Muscle of leg (tissue), 11 donors: ENCODE data around the gene HOXA2. TPM values are rescaled to one million over a fixed set of nuclear protein-coding genes. Genes with fewer than 3 reads are reported as not detected.

Experiments
- DNase-seq: peaks from one replicate; pipeline ENCODE4 v3.0.0; 2013
- H3K27ac ChIP-seq: one replicate; pipeline ENCODE4 v1.5.1; 2013; ENCODE audit warnings: mild to moderate bottlenecking, low read length, control low read depth
- H3K27me3 ChIP-seq: one replicate; pipeline ENCODE4 v1.6.1; 2013; ENCODE audit warnings: low read length; ENCODE audit not compliant: control insufficient read depth, insufficient read depth
- H3K36me3 ChIP-seq: one replicate; pipeline ENCODE4 v1.6.1; 2013; ENCODE audit warnings: low read length; ENCODE audit not compliant: control insufficient read depth, insufficient read depth
- H3K4me1 ChIP-seq: one replicate; pipeline ENCODE4 v1.6.1; 2013; ENCODE audit warnings: low read length; ENCODE audit not compliant: control insufficient read depth, insufficient read depth
- H3K4me3 ChIP-seq: one replicate; pipeline ENCODE4 v1.5.1; 2013; ENCODE audit warnings: low read length, control low read depth
- H3K9me3 ChIP-seq: replicated peaks from 2 replicates; pipeline ENCODE4 v1.6.1; 2013; ENCODE audit warnings: low read depth, low read length; ENCODE audit not compliant: control insufficient read depth
- WGBS: methylation state at CpG from one replicate; pipeline ENCODE4 v1.1.5; 2013; ENCODE audit warnings: missing lambda C conversion rate; ENCODE audit not compliant: insufficient coverage; 5-methylcytosine and 5-hydroxymethylcytosine counted together
- polyA plus RNA-seq, 8 donors: library from polyadenylated mRNA; unstranded; fragments of 120-200 nt; gene quantifications; one replicate each; pipeline versions ENCODE4 v1.2.1 to v1.2.3, GENCODE V29; 2013; ENCODE audit warnings: inconsistent platforms in 1 of 8, low replicate concordance in 1 of 8; ENCODE audit not compliant: insufficient read length in 8 of 8, insufficient read depth in 1 of 8
- total RNA-seq: library from RNA; stranded (reverse); fragments of 120-200 nt; gene quantifications from one replicate; pipeline ENCODE4 v1.2.4, GENCODE V29; 2013

Gene HOXA2
- total and polyA plus RNA-seq, 9 donors = 0.70 to 3.1 (median 1.3) TPM

- peak; percentile 88 for DNase-seq
- Histone ChIP-seq H3K4me1 (peaks cover 26% of the 10 kb centered on the region), H3K4me3 (peak overlapping the region; percentile 78), H3K27me3 (peaks cover 56% of the 10 kb centered on the region), H3K9me3 (no peaks in the 10 kb centered on the region), H3K36me3 (peaks cover 4% of the 10 kb centered on the region), H3K27ac (peak overlapping the region; percentile 95)
- WGBS = 0% methylated on average over 11 of the region's 41 CpGs
Measured at GRCh38 chr7:27096768-27097514, 5.5 kb downstream of the HOXA2 start.

DNA sequence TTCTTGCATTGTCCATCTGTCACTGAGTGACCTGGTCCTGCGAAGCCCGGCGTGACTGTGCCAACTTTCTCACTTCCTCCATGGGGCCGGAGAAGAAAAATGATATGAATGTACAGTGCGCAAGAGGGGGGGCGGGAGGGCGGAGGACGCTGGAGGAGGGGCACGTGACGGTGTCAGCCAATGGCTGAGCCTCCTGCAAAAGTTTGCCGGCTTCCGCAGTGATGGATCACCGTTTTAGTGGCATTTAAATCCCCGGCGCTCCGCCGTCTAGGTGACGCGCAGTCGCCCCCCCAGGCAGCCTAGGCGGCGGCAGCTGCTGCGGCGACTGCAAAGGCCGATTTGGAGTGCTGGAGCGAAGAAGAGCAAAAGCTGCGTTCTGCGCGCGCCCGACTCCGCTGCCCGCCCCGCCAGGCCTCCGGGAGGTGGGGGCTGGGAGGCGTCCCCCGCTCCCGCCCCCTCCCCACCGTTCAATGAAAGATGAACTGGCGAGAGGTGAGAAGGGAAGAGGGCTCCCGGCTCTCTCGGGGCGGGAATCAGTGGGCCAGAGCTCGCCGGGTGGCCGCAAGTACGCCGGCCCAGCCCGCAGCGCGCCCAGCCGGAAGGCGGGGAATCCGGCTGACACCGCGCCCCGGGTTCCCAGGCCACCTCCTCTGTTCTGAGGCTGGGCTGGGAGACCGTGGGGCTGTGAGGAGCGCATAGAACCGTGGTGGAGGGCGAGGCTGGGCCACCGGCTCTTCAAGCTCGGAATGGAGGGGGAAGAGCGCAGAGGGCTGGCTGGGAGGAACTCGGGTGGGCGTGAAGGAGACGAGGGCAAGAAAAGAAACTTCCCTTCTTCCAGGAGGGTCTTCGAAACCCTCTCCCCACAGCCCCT is 6.4 kb downstream of the HOXA2 start, which contains the start of gene HOXA1:
HOXA1 (minus strand) TSS at position 104 of the 871 bp plus-strand sequence; CDS start at position 16, 88 bp downstream.
- peak within 1 kb of the TSS; percentile 95 for H3K27ac ChIP-seq
- H3K4me1 ChIP-seq = peaks cover 24% of the 10 kb centered on the region
- peak within 1 kb of the TSS; percentile 78 for H3K4me3 ChIP-seq
- peaks cover 4% of the 10 kb centered on the region for H3K36me3 ChIP-seq
- no peaks in the 10 kb centered on the region for H3K9me3 ChIP-seq
- H3K27me3 ChIP-seq = peaks cover 52% of the 10 kb centered on the region
- peak; percentile 91 for DNase-seq
- WGBS = 0% methylated on average over 49 of the region's 68 CpGs

- 10% methylated on average over 23 of the region's 33 CpGs for WGBS
Measured at GRCh38 chr7:27095050-27095896, 7.2 kb downstream of the HOXA2 start.

DNA sequence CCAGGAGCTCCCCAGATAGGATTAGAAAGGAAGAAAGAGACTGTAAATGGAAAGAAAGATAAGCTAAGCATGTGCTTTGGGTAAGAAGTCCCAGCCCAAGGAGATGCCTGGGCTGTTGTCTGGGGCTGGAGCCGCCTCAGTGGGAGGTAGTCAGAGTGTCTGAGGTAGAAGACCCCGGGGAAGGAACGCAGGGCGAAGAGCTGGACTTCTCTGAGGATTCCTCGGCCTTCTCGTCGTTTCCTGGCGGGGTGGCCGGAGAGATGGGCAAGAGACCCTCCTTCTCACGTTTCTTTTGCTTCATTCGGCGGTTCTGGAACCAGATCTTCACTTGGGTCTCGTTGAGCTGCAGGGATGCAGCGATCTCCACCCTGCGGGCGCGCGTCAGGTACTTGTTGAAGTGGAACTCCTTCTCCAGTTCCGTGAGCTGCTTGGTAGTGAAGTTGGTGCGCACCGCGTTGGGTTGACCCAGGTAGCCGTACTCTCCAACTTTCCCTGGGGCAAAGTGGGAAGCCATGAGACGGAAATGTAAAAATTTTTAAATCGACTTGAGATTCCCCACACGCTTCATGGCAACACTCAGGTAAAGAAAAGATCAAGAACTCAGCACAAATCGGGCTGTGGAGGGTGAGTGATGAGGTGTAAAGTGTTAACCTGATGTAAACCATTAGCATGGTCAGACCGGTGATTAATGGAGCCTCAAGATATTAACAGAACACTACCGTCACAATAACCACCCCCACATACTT is 8.0 kb downstream of the HOXA2 start:
- H3K4me3 ChIP-seq = no peak overlapping the region
- no peaks in the 10 kb centered on the region for H3K36me3 ChIP-seq
- H3K27ac ChIP-seq = no peak overlapping the region
- no peaks in the 10 kb centered on the region for H3K9me3 ChIP-seq
- no peak for DNase-seq
- peaks cover 24% of the 10 kb centered on the region for H3K4me1 ChIP-seq
- WGBS = 51% methylated on average over 18 of the region's 29 CpGs
- peaks cover 61% of the 10 kb centered on the region for H3K27me3 ChIP-seq

More at GRCh38 chr7:27095050-27095896, 7.2 kb downstream of the HOXA2 start:
- no peaks in the 10 kb centered on the region for H3K9me3 ChIP-seq
- DNase-seq = no peak
- peaks cover 24% of the 10 kb centered on the region for H3K4me1 ChIP-seq
- no peak overlapping the region for H3K27ac ChIP-seq
- peak overlapping the region; percentile 78 for H3K4me3 ChIP-seq
- no peaks in the 10 kb centered on the region for H3K36me3 ChIP-seq
- peaks cover 54% of the 10 kb centered on the region for H3K27me3 ChIP-seq

GRCh38 chr7:27093184-27093895 is 9.1 kb downstream of the HOXA2 start:
- Histone ChIP-seq H3K4me3 (no peak overlapping the region), H3K4me1 (peaks cover 18% of the 10 kb centered on the region), H3K9me3 (no peaks in the 10 kb centered on the region), H3K27ac (no peak overlapping the region), H3K27me3 (peaks cover 60% of the 10 kb centered on the region), H3K36me3 (no peaks in the 10 kb centered on the region)
- no peak for DNase-seq
- no CpG with 5 or more reads among the region's 6 CpGs for WGBS

GRCh38 chr7:27092819-27093110 is 9.7 kb downstream of the HOXA2 start:
- DNase-seq = no peak
- Histone ChIP-seq H3K4me3 (no peak overlapping the region), H3K27ac (no peak overlapping the region), H3K4me1 (peaks cover 17% of the 10 kb centered on the region), H3K9me3 (no peaks in the 10 kb centered on the region), H3K27me3 (peaks cover 60% of the 10 kb centered on the region), H3K36me3 (no peaks in the 10 kb centered on the region)
- no CpG with 5 or more reads among the region's 1 CpG for WGBS

DNA sequence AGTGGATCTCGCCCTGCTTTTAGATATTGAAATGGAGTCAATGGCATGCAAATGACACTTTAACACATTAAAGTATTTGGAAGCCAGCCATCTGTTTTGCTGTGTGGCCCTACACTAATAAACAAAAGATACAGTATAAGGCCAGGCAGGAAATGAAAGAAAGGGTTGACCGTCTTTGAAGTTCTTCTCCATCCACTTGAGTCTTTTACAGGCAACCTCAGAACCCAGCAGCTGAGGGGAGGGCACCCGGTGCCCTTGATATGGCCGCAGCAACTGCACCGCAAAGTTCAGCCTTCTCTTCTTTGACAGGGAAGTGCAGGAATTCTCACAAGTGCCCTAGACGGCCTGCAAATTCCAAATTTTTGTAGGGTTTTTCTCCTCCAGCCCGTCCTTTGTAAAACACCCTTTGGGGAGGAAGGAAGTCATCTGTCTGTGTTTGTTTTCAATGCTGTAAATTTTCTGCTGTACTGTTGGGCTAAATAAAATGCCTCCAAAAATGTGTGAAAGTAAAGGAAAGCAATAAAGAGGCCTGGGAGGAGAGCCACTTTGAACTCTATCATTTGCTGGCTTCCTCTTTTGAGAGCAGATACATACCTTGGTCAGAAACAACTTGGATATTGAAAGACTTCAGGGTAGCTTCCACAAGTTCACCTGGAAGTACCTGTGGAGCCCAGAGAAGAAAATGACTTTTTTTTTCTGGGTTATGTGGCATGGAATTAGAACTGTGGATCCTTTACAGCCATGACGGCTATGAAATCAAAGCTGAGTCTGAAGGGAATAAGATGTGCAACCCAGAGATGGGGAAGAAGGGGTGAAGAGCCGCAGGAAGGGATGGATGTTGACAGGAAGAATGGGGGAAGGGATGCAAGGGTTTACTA is 10.3 kb downstream of the HOXA2 start:
- WGBS = 56% methylated on average over 5 of the region's 9 CpGs
- peaks cover 13% of the 10 kb centered on the region for H3K4me1 ChIP-seq
- no peak for DNase-seq
- no peaks in the 10 kb centered on the region for H3K36me3 ChIP-seq
- H3K4me3 ChIP-seq = no peak overlapping the region
- no peaks in the 10 kb centered on the region for H3K9me3 ChIP-seq
- peaks cover 65% of the 10 kb centered on the region for H3K27me3 ChIP-seq
- no peak overlapping the region for H3K27ac ChIP-seq

DNA sequence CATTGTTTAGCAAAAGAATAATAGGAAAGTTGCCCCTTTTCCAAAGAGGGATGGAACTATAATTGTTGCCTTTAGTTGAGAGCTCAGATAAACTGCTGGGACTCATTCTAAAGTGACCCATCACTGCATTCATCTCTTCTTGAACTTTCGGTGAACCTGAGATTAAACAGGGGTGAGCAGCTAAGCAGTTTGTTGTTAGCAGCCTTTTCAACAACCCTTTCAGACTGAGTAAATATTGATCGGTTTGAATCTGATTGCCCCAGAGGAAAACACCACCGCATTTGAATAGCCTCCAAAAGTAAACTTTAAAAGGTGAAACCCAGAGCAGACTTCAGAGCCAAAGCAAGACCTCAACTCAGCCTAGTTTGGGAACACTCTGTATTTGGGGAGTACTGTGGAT is 11.4 kb downstream of the HOXA2 start:
- Histone ChIP-seq H3K9me3 (no peaks in the 10 kb centered on the region), H3K27me3 (peaks cover 65% of the 10 kb centered on the region), H3K4me1 (peaks cover 12% of the 10 kb centered on the region), H3K27ac (no peak overlapping the region), H3K36me3 (no peaks in the 10 kb centered on the region), H3K4me3 (no peak overlapping the region)
- no CpG with 5 or more reads among the region's 3 CpGs for WGBS
- DNase-seq = no peak
